Stimulated activated CD4-positive, alpha-beta T cell treated with anti-CD3 and anti-CD28 coated beads, Interleukin-4, amount 100 ng/mL, for 1 hour (primary cell): ENCODE measurements around the gene MCHR1.
"Not testable (repeated sequence)": the region's sequence is repeated elsewhere in the genome, so short reads cannot be mapped to it uniquely, and the experiment has no call there.

Experiments
- DNase-seq: peaks from one replicate; pipeline ENCODE4 v3.0.0-alpha.2; 2020

The MCHR1 gene, protein sequence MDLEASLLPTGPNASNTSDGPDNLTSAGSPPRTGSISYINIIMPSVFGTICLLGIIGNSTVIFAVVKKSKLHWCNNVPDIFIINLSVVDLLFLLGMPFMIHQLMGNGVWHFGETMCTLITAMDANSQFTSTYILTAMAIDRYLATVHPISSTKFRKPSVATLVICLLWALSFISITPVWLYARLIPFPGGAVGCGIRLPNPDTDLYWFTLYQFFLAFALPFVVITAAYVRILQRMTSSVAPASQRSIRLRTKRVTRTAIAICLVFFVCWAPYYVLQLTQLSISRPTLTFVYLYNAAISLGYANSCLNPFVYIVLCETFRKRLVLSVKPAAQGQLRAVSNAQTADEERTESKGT

DNA sequence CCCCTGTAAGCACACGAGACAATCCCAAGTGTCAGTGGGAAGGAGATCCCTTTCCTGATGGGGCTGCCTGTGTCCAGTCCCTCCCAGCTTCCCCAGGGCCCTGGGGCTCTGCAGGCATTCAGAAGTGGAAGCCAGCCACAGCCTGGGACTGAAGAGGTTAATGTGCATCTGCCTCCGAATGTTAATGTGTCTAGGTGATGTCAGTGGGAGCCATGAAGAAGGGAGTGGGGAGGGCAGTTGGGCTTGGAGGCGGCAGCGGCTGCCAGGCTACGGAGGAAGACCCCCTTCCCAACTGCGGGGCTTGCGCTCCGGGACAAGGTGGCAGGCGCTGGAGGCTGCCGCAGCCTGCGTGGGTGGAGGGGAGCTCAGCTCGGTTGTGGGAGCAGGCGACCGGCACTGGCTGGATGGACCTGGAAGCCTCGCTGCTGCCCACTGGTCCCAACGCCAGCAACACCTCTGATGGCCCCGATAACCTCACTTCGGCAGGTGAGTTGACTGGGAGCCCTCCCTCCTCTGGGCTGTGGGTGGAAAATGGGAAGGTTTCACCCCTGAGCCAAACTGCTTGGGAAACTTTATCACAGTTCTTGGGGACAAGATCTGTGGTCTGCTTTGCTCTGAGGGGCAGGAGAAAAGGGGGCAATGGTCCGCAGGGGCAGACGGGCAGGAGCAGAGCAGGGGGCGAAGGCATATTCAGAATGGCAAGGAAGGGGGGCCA lies at the start of gene MCHR1:
TSS of gene MCHR1 (plus strand) at position 236 of the 715 bp plus-strand sequence. CDS start at position 405, 169 bp downstream.
- no peak for DNase-seq

DNA sequence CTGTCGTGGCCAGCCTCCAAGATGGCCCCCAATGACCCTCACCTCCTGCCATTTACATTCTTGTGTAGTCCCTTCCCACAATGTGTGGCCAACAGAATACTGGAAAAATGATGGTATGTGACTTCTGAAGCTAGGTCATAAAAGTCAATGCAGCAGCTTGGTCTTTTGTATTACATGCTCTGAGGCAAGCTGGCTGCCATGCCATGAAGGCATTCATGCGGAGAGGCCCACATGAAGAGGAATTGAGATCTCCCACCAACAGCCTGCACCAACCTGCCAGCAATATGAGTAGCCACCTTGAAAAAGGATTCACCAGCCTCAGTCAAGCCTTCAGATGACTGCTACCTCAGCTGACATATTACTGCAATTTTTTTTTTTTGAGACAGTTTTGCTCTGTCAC lies 47.4 kb upstream of the MCHR1 start:
- DNase-seq: no peak

DNA sequence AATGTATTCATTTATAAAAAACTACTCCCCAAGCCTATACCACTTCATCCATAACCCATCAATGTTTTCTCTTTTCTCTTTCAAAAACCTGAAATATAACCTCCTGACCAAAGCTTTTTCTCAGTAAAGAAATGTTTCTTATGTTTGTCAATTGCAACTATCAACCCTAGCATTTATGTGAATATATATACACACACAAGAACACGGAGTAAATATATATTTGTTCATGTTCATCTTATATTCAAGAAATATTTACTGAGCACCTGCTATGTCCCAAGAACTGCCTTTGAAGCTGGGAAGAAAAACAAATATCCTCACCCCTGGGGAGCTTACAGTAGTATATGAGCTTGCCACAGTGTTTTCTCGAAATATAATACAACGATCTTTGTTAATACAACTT lies 46.2 kb upstream of the MCHR1 start:
- no peak for DNase-seq

DNA sequence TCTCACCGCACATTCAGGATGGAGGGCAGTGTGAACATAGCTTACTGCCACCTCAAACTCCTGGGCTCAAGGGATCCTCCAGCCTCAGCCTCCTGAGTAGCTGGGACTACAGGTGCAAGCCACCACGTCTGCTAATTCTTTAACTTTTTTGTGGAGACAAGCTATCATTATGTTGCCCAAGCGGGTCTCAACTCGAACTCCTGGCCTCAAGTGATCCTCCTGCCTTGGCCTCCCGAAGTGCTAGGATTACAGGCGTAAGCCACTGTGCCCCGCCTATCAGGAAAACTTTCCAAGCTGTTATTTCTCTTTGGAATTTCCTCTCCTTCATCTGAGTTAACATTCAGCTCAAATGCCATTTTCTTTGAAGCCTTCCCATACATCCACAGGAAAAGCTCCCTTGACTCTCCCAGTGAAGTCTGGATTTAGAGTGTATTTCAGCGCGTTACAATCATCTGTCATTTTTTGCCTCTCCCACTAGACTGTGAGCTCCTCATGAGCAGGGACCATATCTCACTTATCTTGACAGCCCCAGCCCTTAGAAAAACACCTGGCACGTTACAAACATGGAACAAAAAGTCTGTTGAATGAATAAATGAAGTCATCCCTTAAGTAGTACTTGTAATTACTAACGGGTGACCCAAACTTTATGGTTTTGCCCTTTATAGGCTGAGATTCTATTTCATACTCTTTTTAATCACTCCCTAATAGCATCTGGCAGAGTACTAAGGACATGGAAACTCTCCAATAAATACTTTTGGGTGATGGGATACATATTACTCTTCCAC lies 45.0 kb upstream of the MCHR1 start:
- no peak for DNase-seq

DNA sequence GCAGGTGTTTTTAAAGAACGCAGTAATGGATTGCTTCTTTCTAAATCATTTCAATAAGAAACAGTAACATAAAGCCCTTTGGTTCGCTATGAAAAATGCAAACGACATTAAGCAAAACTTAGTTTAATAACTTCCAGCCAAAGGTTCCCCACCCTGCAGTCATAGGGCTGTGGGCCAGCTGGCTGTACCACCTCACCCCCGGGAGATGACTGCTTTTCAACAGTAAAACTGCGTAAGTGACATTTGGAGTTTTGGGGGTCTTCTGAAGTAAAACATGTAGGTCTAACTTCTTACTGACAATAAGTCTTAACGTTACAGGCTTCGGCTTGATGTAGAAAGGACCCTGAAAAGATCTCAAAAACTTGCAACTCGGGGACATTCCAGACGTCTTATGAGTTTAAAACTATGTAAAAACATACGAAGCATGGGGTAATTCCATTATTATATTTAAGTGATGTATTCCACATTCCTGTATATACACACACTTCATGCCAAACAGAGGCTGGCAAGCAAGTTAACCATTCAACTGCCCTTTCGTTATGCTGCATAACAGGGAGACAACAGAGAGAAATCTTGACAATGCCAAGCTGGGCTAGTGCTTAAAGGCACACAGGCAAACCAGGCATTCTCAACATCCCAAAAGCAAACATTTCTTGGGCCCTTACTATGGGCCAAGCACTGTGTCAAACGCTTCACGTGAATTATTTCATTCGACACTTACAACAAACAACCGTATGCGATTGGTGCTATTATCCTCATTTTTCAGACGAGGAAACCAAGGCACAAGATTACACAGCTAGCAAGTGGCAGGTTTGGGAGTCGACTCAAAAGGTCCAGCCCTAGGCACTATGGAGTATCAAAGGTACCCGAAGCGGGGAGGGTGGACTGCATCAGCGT lies 44.0 kb upstream of the MCHR1 start:
- no peak for DNase-seq

DNA sequence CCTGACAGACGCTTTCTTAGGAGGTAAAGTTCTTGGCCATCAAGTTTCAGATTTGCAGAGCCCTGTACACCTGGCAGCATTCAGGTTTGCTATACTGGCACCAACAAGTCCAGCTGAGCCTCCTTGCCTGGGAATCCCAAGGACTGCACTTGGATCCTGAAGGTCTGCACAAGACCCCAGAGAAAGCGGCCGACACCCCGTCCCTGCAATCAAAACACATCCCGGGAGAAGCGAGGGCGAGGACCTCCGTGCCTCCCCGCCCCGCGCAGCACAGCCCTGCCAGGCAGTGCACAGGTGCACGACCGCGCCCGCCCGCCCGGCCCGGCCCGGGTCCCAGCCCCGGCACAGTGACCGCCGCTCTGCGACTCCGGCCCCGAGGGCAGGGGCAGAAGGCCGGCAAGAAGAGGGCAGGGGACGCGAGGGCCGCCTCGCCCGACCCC lies 43.3 kb upstream of the MCHR1 start:
- DNase-seq: peak; percentile 11

DNA sequence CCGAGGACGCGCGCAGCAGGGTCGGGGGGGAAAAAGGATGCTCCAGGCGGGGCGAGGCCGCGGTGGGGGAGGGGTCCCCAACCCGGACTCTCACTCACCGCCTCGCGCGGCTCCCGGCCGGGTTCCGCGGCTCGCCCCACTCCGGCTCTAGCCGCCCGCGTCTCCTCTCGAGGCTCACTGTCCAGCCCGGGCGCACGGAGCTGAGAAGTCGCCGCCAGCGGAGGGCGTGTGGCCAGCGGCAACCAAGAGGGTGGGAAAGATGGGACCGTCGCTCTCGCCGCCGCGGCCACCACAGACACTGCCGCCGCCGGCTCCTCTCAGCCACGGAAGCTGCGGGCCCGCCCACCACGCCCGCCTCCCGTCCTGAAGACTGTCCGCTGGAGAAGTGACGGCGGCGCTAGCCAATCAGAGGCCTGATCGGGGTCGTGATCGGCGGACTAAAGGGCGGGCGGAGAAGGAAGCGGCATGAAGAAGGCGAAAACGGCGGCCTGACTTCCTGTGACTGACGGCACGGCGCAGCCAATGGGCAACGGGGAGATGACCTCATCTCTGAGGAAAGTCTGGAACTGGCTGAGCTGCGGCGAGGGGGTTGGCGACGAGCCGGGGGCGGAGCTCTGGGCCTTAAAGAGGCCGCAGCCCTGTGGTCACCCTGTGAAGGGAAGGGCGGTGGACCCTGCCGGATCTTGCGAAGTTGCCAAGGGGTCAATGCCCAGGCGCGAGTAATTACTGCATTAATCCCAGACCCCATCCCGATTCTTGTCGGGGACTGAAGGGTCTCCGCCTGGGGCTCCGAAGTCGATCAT lies 42.7 kb upstream of the MCHR1 start, which contains the start of gene MRTFA:
TSS of gene MRTFA (minus strand) at position 340 of the 803 bp plus-strand sequence.
- peak; percentile 100 for DNase-seq

DNA sequence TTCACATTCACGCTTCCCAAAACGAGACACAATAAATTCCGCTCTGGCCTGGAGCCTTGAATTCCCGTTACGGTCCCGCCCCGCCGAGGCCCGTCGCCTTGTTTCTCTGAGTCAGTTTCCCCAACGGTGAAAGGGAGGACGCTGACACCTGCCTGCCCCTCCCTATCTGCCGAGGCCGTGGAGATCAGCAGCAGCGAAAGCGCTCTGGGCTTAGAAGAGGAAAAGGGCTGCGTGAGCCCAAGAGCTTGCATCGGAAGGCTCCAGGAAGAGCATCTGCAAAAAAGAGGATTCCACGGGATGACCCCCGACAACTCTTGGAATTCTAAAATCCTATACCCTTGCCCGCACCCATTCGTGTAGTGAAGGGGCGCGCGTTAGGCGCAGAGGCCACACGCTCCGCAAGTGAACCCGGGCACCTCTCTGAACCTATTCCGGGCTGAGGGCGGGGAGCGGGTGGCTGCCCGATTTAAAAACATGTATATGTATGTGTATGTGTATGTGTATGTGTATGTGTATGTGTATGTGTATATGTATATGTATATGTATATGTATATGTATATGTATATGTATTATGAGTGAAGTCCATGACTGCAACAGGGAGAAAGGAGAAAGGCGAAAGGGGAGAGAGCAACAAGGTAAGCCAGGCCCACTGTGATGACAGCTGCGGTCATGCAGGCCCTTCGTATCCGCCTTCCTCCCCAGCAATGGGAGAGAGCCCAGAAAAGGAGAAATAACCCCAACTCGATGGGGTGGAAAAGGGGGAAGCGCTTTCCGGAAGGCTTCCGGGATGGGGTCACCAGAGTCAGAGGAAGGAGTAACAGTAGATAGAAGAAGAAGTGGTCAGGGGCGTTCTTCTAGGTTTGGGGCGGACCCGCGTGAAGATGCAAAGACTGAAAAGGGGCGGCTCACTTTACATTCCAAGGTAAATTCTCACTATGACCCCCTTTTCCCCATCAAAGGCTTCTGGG lies 41.8 kb upstream of the MCHR1 start:
- peak; percentile 60 for DNase-seq

DNA sequence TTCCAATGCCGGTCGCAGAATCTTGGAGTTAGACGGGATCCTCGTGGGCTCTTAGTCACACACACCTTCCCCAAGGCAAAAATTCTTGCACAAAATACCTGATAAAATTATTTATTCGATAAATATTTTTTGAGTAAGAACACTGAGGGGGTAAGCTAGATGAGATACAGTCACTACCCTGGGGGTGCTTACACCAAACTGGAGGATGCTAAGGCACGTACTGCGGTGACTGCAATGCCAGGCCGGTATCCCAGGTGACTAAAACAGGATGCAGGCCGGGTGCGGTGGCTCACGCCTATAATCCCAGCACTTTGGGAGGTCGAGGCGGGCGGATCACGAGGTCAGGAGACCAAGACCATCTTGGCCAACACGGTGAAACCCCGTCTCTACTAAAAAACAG lies 41.0 kb upstream of the MCHR1 start:
- no peak for DNase-seq

DNA sequence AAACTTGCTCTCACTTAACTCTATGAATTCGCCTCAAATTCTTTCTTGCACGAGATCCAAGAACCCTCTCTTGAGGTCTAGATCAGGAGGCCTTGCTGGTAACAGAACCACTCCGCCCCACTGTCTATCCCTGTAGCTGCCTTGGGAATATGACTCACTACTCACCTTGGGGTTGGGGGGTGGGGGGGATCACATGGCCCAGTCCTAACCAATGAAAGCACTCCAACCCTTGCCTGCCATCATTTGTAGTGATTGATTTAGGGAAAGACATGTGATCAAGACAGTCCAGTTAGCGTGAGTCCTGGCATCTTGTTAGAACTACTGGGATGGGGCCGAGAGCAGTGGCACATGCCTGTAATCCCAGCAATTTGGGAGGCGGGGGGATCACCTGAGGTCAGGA lies 38.0 kb upstream of the MCHR1 start:
- DNase-seq: no peak

DNA sequence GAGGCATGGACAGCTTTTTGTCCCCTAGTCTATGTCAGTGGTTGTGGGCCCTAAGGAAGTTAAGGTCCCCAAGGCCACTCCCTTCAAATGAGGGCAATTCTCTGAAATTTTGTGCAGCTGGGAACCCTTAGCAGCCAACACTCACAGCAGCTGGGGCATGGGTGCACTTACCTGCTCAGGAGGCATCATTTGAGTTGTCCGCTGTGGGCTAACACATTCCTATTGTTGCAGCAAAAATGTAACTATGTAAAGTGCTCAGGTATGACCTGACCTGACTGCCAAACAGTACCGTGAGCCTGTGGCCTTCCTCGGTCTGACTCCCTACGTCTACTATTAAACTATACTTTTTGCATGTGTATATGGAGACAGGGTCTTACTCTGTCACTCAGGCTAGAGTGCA lies 37.0 kb upstream of the MCHR1 start:
- no peak for DNase-seq

DNA sequence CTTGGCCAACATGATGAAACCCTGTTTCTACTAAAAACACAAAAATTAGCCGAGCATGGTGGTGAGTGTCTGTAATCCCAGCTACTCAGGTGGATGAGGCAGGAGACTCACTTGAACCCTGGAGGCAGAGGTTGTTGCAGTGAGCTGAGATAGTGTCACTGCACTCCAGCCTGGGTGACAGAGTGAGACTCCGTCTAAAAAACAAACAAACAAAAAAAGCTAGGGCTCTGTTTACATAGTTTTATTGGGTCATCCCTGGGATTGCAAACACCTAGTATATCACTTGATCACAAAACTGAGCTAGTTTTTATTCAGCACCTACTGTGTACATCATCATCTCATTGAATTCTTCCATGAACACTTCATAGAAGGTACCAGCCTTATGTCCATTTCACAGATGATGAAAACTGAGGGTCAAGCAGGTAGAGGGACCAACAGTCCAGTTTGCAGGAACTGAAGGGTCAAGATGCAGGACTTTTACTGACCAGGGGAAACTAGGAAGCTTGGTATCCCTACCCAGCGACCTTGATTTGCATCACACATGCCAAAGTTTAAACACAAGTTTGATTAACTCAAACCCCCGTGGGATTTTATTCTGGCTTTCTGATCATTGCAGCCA lies 33.6 kb upstream of the MCHR1 start:
- no peak for DNase-seq

DNA sequence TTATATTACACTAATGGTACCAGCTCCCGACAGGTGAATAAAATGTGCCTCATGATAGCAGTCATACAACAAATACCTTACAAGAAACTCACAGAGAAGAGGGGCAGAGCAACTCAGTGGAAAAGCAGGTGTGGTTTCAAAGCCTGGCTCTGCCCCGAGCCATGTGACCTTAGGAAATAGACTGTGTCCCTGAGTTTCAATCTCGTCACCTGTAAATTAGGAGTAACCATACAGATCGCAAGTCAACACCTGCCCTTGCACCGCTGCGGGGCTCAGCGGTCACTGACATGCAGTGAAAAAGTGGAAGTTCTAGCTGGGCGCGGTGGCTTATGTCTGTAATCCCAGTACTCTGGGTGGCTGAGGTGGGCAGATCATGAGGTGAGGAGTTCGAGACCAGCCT lies 30.9 kb upstream of the MCHR1 start:
- DNase-seq: no peak

DNA sequence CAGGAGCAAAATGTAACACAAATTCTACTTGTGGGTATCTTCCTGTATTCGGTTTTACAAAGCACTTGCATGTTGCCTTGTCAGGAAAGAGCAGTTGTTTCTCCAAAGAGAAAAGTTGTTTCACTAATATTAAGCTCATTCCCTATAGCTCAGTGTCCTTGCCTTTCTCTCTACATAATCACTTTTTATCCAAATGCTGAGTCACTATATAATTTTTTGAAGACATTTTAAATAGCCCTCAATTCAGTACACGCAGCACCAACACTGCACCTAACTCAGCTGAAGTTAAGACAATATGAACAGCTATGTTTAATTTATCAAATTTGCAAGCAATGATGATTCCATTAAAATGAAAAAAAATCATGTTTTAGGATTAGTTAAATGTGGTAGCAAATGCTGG lies 28.2 kb upstream of the MCHR1 start:
- DNase-seq: no peak

DNA sequence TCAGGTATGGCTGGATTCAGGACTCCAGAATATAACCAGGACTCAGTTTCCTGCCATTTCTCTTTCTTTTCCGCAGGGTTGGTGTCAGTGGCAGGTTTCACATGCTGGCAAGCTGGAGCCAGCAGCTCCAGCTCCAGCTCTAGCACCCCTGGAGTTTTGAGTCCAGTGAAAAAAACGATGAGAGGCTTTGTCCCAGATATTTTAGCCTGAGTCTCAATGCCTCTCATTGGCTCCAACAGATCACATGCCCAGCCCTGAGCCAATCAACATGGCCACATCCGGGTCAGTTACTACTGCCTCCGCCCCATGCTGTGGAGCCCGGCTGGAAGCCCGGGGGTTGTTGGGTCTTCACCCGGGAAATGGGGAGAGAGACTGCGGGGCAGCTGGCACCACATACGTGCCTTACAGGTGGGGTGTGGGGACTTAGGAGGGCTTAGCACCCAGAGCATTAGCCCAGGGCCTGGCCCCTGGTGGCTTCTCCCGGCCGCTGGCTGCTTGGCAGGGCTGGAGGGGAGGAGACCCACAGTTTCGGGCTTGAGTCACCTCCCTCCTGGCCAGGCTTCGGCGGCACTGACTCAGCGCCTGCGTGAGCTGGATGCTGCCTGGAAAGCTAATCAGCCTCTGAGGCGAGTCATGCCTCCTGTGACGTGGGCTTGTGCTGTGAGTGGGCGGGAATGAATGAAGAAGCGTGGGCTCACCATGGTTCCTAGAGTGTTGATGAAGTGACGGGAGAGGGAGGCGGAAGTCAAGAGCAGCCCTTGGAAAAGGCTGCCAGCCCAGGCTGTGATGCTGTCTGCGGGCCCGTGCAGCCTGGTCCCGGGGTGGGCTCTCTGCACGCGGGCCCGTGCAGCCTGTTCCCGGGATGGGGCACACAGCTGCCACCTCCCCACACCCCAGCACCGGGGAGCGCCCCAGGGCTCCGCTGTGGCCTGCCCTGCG lies 27.5 kb upstream of the MCHR1 start:
- DNase-seq: peak; percentile 82

DNA sequence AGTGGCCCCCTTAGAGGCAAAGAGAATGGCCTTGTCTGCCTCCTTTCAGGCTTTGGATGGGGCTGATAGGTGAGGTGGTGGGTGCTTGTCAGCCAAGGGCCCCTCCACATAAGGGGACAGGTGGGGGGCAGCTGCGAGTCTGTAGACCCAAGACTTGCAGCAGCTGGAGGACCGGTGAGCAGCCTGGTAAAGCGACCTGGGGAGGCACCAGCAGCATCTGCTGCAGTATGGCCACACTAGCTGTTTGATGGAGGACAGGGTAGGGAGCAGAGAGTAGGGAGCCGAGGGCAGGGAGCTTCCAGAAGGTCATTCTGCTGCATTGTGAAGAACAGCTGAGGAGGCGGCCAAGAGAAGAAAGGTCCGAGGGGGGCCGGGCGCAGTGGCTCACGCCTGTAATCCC lies 25.9 kb upstream of the MCHR1 start:
- DNase-seq: no peak

DNA sequence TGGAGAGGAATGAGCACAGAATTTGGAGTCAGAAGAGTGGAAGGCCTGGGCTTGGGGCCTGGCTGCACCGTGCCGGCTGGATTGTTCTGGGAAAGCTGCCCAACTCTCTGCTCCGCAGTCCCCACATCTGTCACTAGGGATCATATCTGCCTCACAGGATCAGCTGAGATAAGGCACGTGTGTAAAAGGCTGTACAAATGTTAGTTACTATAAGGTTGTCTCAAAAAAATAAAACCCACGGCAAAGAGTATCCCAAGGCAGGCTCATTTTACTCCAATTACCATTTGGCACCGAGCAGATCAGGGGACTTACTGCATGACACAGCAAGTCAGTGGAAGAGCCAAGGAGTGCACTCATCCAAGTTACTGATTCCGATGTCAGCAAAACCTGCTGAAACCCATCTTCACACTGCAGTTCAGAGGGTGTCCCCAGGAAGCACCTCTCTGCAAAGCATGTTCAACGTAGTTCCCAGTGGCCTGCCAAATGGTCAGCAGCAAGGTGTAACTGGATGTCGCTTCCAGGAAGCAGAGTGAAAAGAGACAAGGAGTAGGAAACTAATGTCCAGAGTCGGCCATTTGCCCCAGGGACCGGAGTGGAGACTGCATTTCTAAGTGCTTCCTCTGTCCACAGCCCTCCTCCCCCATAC lies 24.6 kb upstream of the MCHR1 start:
- DNase-seq: no peak

DNA sequence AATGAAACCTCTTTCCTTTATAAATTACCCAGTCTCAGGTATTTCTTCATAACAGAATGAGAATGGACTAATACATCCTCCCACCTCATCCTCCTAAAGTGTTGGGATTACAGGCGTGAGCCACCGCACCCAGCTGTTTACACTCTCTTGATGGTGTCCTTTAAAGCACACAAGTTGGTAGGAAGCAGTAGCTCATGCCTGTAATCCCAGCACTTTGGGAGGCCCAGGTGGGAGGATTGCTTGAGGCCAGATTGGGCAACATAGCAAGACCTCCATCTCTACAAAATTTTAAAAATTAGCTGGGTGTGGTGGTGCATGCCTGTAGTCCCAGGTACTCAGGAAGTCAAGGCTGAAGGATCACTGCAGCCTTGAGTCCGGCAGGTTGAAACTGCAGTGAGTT lies 23.3 kb upstream of the MCHR1 start:
- not testable (repeated sequence) for DNase-seq
